GM12873 (cell line): Measurements from ENCODE around the gene GMDS.

Source experiments
- CTCF ChIP-seq: IDR thresholded peaks from 2 replicates; pipeline ENCODE4 v1.5.1; 2012; ENCODE audit warnings: low read depth, mild to moderate bottlenecking, moderate library complexity, low read length, control low read depth; ENCODE audit not compliant: insufficient read depth; ENCODE audit errors: missing control alignments

Gene GMDS

DNA sequence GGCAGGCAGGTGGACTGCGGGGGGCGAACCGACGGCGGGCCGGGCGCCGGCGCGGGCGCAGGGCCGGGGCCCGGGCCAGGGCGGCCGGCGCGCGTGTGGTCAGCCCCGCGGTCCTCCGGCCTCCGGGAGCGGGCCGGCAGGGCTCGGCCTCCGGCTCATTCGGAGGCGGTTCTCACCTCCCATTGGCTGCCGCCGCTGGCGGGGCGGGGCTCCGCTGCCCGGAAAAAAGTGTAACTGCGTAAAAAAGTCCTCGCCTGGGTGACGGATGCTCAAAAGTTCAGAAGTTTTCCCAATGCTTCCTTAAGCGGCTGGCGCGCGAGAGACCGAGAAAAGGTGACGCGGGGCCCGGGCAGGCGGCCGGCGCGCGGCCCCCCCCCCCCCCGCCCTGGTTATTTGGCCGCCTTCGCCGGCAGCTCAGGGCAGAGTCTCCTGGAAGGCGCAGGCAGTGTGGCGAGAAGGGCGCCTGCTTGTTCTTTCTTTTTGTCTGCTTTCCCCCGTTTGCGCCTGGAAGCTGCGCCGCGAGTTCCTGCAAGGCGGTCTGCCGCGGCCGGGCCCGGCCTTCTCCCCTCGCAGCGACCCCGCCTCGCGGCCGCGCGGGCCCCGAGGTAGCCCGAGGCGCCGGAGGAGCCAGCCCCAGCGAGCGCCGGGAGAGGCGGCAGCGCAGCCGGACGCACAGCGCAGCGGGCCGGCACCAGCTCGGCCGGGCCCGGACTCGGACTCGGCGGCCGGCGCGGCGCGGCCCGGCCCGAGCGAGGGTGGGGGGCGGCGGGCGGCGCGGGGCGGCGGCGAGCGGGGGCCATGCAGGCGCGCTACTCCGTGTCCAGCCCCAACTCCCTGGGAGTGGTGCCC is 635.5 kb downstream of the GMDS start, which contains the start of gene FOXC1:
TSS of gene FOXC1 (plus strand) at position 268 of the 849 bp plus-strand sequence. CDS start at position 799, 531 bp downstream.
- no peak for TF ChIP-seq CTCF

- TF ChIP-seq CTCF: no peak
Measured at GRCh38 chr6:1609041-1609647, 636.3 kb downstream of the GMDS start.

- TF ChIP-seq CTCF: no peak
Measured at GRCh38 chr6:1608222-1609040, 637.0 kb downstream of the GMDS start.

- TF ChIP-seq CTCF: no peak
Measured at GRCh38 chr6:1607516-1608221, 637.7 kb downstream of the GMDS start.

- no peak for TF ChIP-seq CTCF
Measured at GRCh38 chr6:1606780-1607515, 638.5 kb downstream of the GMDS start.

DNA sequence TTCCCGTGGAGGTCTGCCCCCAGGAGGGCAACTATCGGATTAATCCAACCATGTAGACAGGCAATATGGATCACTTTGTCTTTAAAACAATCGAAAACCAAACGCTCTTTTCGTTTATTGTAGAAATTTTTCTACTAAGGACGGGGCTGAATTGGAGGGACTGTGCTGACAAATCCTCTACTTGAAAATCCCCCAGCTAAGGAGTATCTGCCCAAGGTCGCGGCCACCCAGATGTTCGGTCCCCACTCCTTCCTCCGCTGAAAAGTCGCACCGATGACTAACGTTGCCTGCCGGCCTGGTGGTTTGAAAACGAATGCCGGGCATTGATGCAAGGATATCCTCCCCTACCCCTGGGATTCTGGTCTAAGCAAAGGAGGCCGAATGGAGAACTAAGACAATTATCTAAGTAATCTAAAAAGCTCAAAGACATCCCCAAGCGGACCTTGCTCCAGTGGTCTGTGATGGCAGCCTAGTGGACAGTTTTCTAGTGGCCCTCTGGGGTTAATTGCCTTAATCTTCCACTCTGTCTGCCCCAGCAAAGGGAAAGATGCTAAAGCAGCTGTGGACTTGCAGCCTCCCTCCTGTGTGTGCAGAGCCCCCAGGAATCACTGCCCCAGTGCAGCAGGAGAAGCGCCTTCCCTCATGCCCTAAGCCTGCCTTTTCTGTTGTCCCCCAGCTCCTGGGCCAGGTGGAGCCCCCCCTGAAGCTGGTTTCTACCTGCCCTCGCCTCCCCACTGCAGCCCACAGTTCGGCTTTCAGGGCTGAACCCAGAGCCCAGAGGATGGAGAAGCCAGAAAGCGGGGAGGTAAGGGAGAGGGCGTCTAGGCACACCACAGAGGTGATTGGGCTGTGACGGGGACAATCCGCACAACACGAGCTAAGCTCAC is 639.3 kb downstream of the GMDS start:
- no peak for TF ChIP-seq CTCF
